Lower leg skin (tissue), 3 donors: ENCODE data around the gene DLX2.

Experiments
- CTCF ChIP-seq, 3 donors: fragments of 450-650 bp; IDR thresholded peaks; one replicate each; pipeline ENCODE4 v1.5.1; 2016; ENCODE audit warnings: antibody characterized with exemption in 3 of 3, mild to moderate bottlenecking in 3 of 3, moderate library complexity in 2 of 3
- POLR2A ChIP-seq, 2 donors: fragments of 450-650 bp; IDR thresholded peaks; one replicate each; pipeline ENCODE4 v1.6.1; 2016 to 2017; ENCODE audit warnings: antibody characterized with exemption in 2 of 2, mild to moderate bottlenecking in 1 of 2, moderate library complexity in 1 of 2

GRCh38 chr2:172101821-172102390 is 794 bp downstream of the DLX2 start:
- TF ChIP-seq CTCF (IDR thresholded peaks at IDR 0.05) (no peak), POLR2A (IDR thresholded peaks at IDR 0.05) (no peak)
